HG02970 (cell line): ENCODE results near the gene BPTF.
"Not testable (repeated sequence)": the region's sequence is repeated elsewhere in the genome, so short reads cannot be mapped to it uniquely, and the experiment has no call there.

Experiments used
- ATAC-seq: cut with Tn5 transposase; IDR thresholded peaks from one replicate; pipeline ENCODE4 v1.9.1; 2021; ENCODE audit warnings: mild to moderate bottlenecking, moderate library complexity, moderate number of reproducible peaks; ENCODE audit not compliant: unreplicated experiment, low FRiP score

BPTF gene

GRCh38 chr17:67867591-67867990, 42.3 kb downstream of the BPTF start:
- no peak for ATAC-seq

GRCh38 chr17:67868176-67868575, 42.9 kb downstream of the BPTF start:
- no peak for ATAC-seq

- ATAC-seq = no peak
Measured at GRCh38 chr17:67879662-67880061, 54.4 kb downstream of the BPTF start.

- no peak for ATAC-seq
Measured at GRCh38 chr17:67881083-67881482, 55.8 kb downstream of the BPTF start.

- ATAC-seq = no peak
Measured at GRCh38 chr17:67884741-67885140, 59.4 kb downstream of the BPTF start.

GRCh38 chr17:67891481-67892119, 66.3 kb downstream of the BPTF start:
- no peak for ATAC-seq

GRCh38 chr17:67902511-67903231, 77.4 kb downstream of the BPTF start:
- ATAC-seq = no peak

- ATAC-seq = not testable (repeated sequence)
Measured at GRCh38 chr17:67905298-67905697, 80.0 kb downstream of the BPTF start.

- ATAC-seq = not testable (repeated sequence)
Measured at GRCh38 chr17:67910117-67910803, 85.0 kb downstream of the BPTF start.

GRCh38 chr17:67911059-67911782, 85.9 kb downstream of the BPTF start:
- ATAC-seq = no peak

GRCh38 chr17:67912088-67912487, 86.8 kb downstream of the BPTF start:
- no peak for ATAC-seq

GRCh38 chr17:67912656-67913055, 87.4 kb downstream of the BPTF start:
- ATAC-seq = no peak

- ATAC-seq = no peak
Measured at GRCh38 chr17:67920212-67920611, 94.9 kb downstream of the BPTF start.

- ATAC-seq = no peak
Measured at GRCh38 chr17:67922503-67922902, 97.2 kb downstream of the BPTF start.

- not testable (repeated sequence) for ATAC-seq
Measured at GRCh38 chr17:67928842-67929241, 103.5 kb downstream of the BPTF start.

GRCh38 chr17:67931227-67931626, 105.9 kb downstream of the BPTF start:
- ATAC-seq = no peak

- ATAC-seq = no peak
Measured at GRCh38 chr17:67942810-67943209, 117.5 kb downstream of the BPTF start.

- ATAC-seq = no peak
Measured at GRCh38 chr17:67944035-67944434, 118.7 kb downstream of the BPTF start.

GRCh38 chr17:67946513-67946912, 121.2 kb downstream of the BPTF start:
- ATAC-seq = no peak

- no peak for ATAC-seq
Measured at GRCh38 chr17:67947325-67947813, 122.1 kb downstream of the BPTF start.

- no peak for ATAC-seq
Measured at GRCh38 chr17:67950945-67951344, 125.6 kb downstream of the BPTF start.
